ENCODE results near the gene LAP3. TPM values are rescaled to one million over a fixed set of nuclear protein-coding genes. Genes with fewer than 3 reads are reported as not detected.
A peak's percentile ranks its signal among the peaks of the same experiment; 100 is the strongest.

LAP3 gene
- total RNA-seq, 1 donor, result 128 TPM

DNA sequence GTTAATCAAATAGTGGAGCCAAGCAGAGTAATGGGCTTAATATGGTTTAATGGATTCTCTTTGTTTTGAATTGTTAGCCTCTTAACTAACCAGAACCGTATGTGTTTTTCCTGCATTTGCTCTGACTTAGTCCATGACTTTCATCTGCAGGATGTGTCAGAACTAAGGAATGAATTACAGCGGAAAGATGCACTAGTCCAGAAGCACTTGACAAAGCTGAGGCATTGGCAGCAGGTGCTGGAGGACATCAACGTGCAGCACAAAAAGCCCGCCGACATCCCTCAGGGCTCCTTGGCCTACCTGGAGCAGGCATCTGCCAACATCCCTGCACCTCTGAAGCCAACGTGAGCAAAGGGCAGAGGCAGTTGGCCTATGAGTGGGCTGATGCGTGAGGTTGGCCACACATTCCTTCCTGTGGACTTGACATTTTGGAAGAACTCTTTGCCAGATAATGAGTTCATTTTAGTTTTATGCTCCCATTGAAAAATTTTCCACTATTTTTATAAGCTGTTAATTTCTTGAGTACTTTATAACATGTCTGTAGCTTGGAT, 46.5 kb downstream of the LAP3 start:
- TF ChIP-seq CTCF (IDR thresholded peaks at IDR 0.05; ENCODE audit: extremely low read depth, low read depth, low read length), result no peak
- Histone ChIP-seq H3K9me3 (ENCODE audit: low read depth, low read length) (no peaks in the 10 kb centered on the region), H3K4me3 (ENCODE audit: insufficient read depth, low read length) (no peak overlapping the region), H2AFZ (ENCODE audit: low read length) (no peak overlapping the region), H3K27me3 (ENCODE audit: insufficient read depth, low read length) (no peaks in the 10 kb centered on the region), H3K36me3 (ENCODE audit: insufficient read depth, low read length) (peaks cover 80% of the 10 kb centered on the region), H3K79me2 (ENCODE audit: insufficient read depth, low read length) (peaks cover 68% of the 10 kb centered on the region), H4K20me1 (ENCODE audit: insufficient read depth, low read length) (peaks cover 28% of the 10 kb centered on the region), H3K4me2 (ENCODE audit: insufficient read depth, low read length) (no peak overlapping the region), H3K27ac (ENCODE audit: low read depth, low read length) (no peak overlapping the region), H3K4me1 (ENCODE audit: insufficient read depth, low read length) (peaks cover 17% of the 10 kb centered on the region)
- no peak for DNase-seq (ENCODE audit: insufficient read length, low spot score, missing footprints)

DNA sequence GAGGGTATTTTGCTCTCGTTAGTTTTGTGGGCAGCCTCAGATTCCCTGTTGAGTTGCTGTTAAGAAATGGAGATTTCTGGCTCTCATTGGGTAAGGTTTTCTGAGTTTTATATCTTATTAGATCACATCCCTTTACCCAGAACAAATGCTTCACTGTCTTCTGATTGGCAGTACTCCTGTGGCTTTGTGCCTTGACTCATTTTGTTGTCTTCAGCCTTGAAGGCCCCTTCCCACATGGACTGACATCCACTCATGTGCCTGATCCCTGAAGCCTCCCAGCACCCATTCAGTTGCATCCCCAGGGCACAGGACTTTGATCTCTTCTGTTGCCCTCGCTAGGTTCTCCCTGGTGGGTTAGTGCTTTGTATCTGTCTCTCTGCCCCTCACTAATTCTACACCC, 47.8 kb downstream of the LAP3 start:
- Histone ChIP-seq H3K4me2 (ENCODE audit: insufficient read depth, low read length) (no peak overlapping the region), H3K4me1 (ENCODE audit: insufficient read depth, low read length) (peaks cover 4% of the 10 kb centered on the region), H2AFZ (ENCODE audit: low read length) (no peak overlapping the region), H3K27me3 (ENCODE audit: insufficient read depth, low read length) (no peaks in the 10 kb centered on the region), H3K4me3 (ENCODE audit: insufficient read depth, low read length) (no peak overlapping the region), H3K27ac (ENCODE audit: low read depth, low read length) (no peak overlapping the region), H3K9me3 (ENCODE audit: low read depth, low read length) (no peaks in the 10 kb centered on the region), H3K79me2 (ENCODE audit: insufficient read depth, low read length) (peaks cover 64% of the 10 kb centered on the region), H4K20me1 (ENCODE audit: insufficient read depth, low read length) (peaks cover 19% of the 10 kb centered on the region), H3K36me3 (ENCODE audit: insufficient read depth, low read length) (peaks cover 88% of the 10 kb centered on the region)
- DNase-seq (ENCODE audit: insufficient read length, low spot score, missing footprints), result no peak
- no peak for TF ChIP-seq CTCF (IDR thresholded peaks at IDR 0.05; ENCODE audit: extremely low read depth, low read depth, low read length)

DNA sequence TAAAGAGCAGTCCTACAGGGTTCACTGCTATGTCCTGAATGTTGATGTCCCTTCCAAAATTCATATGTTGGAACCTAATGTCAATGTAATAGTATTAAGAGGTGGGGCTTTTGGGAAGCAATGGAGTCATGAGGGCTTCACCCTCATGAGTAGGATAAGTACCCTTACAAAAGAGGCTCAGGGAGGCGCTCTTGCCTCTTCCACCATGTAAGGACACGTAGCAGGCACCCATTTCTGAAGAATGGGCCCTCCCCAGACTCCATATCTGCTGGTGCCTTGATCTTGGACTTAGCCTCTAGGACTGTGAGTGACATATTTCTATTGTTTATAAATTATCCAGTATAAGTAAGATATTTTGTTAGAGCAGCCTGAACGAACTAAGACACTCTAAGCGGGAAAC, 53.2 kb downstream of the LAP3 start:
- H2AFZ ChIP-seq (ENCODE audit: low read length), result no peak overlapping the region
- H3K36me3 ChIP-seq (ENCODE audit: insufficient read depth, low read length), result peaks cover 76% of the 10 kb centered on the region
- TF ChIP-seq CTCF (IDR thresholded peaks at IDR 0.05; ENCODE audit: extremely low read depth, low read depth, low read length), result no peak
- peaks cover 25% of the 10 kb centered on the region for H3K79me2 ChIP-seq (ENCODE audit: insufficient read depth, low read length)
- no peaks in the 10 kb centered on the region for H3K9me3 ChIP-seq (ENCODE audit: low read depth, low read length)
- H3K4me2 ChIP-seq (ENCODE audit: insufficient read depth, low read length), result no peak overlapping the region
- H4K20me1 ChIP-seq (ENCODE audit: insufficient read depth, low read length), result peaks cover 10% of the 10 kb centered on the region
- no peak overlapping the region for H3K4me3 ChIP-seq (ENCODE audit: insufficient read depth, low read length)
- no peak overlapping the region for H3K27ac ChIP-seq (ENCODE audit: low read depth, low read length)
- no peaks in the 10 kb centered on the region for H3K27me3 ChIP-seq (ENCODE audit: insufficient read depth, low read length)
- no peaks in the 10 kb centered on the region for H3K4me1 ChIP-seq (ENCODE audit: insufficient read depth, low read length)
- no peak for DNase-seq (ENCODE audit: insufficient read length, low spot score, missing footprints)

DNA sequence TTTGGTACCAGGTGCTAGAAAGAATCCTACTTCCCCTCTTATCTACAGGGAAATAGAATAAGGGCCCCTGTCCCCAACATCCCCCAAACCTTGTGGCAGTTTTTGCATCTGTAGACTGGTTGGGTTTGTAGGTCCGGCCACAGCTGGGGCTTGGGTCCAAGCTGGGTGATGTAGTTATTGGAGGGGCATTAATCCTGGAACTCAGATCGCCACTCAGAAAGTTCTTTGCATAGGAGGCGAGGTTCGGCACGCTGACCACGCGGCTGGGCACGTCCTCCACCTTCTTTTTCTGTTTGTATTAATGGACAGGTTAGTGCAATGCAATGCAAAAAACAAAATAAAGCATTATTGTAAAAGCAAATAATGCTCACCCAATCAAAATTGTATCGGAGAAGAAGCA, 56.6 kb downstream of the LAP3 start:
- Histone ChIP-seq H3K27ac (ENCODE audit: low read depth, low read length) (no peak overlapping the region), H3K4me1 (ENCODE audit: insufficient read depth, low read length) (no peaks in the 10 kb centered on the region), H3K79me2 (ENCODE audit: insufficient read depth, low read length) (peaks cover 10% of the 10 kb centered on the region), H3K27me3 (ENCODE audit: insufficient read depth, low read length) (no peaks in the 10 kb centered on the region), H3K4me2 (ENCODE audit: insufficient read depth, low read length) (no peak overlapping the region), H2AFZ (ENCODE audit: low read length) (no peak overlapping the region), H3K9me3 (ENCODE audit: low read depth, low read length) (no peaks in the 10 kb centered on the region), H4K20me1 (ENCODE audit: insufficient read depth, low read length) (peaks cover 10% of the 10 kb centered on the region), H3K4me3 (ENCODE audit: insufficient read depth, low read length) (no peak overlapping the region), H3K36me3 (ENCODE audit: insufficient read depth, low read length) (peaks cover 52% of the 10 kb centered on the region)
- no peak for TF ChIP-seq CTCF (IDR thresholded peaks at IDR 0.05; ENCODE audit: extremely low read depth, low read depth, low read length)
- DNase-seq (ENCODE audit: insufficient read length, low spot score, missing footprints), result peak; percentile 31
